ENCODE measurements around the gene RBM24. TPM values are rescaled to one million over a fixed set of nuclear protein-coding genes. Genes with fewer than 3 reads are reported as not detected.
A peak's percentile ranks its signal among the peaks of the same experiment; 100 is the strongest.

RBM24 gene
- total RNA-seq, 6 donors from 2014 or later, result 0.26 to 6.7 (median 1.0) TPM; not detected in 1

DNA sequence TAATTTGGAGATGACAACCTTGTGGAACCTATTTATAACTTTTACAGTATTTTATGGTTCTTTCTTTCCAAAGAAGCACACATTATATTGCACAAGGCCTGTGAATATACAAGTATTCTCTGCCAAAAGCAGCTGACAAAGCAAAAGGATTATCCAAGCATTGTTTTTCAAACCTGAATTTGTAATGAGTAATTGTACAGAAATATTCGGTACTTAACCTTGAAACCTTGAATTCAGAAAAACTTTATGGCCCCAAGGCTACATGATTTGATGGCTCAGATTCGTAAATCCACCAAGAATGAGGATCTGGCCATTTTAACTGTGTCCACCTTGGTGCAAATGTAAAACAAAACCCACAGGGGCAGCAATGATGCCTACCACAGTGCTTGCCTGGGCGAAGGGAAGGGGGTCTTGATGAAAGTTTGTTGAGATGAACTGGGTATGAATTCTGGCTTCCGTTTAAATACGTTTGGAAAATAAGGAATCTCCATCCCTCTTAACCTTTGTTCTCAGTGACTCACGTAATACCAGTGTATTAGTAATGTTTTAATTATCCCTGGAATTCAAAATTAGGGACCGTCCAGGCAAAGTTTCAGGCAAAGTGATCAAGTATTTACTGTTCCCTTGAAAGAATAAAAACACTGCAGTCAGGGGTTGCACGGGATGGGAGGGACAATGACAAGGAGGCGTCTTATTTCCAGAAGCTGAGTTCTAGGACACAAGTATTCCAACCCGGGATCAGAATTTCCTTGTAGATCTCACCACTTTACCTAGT is 2.7 kb upstream of the RBM24 start:
- peaks cover 0 to 21% (median 14%) of the 10 kb centered on the region in 4 donors for H3K27me3 ChIP-seq
- TF ChIP-seq POLR2A (IDR thresholded peaks at IDR 0.05) (no peak), EP300 (IDR thresholded peaks at IDR 0.05) (no peak), POLR2AphosphoS5 (IDR thresholded peaks at IDR 0.05) (no peak)
- TF ChIP-seq, protein P1, sequence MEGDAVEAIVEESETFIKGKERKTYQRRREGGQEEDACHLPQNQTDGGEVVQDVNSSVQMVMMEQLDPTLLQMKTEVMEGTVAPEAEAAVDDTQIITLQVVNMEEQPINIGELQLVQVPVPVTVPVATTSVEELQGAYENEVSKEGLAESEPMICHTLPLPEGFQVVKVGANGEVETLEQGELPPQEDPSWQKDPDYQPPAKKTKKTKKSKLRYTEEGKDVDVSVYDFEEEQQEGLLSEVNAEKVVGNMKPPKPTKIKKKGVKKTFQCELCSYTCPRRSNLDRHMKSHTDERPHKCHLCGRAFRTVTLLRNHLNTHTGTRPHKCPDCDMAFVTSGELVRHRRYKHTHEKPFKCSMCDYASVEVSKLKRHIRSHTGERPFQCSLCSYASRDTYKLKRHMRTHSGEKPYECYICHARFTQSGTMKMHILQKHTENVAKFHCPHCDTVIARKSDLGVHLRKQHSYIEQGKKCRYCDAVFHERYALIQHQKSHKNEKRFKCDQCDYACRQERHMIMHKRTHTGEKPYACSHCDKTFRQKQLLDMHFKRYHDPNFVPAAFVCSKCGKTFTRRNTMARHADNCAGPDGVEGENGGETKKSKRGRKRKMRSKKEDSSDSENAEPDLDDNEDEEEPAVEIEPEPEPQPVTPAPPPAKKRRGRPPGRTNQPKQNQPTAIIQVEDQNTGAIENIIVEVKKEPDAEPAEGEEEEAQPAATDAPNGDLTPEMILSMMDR (IDR thresholded peaks at IDR 0.05), result no peak
- no peak overlapping the region for H3K4me3 ChIP-seq
- 76 to 79% methylated on average over 10 of the region's 10 CpGs for whole genome bisulfite sequencing, 2 donors
- H3K4me1 ChIP-seq, result peaks cover 14 to 22% (median 16%) of the 10 kb centered on the region in 4 donors
- no peak overlapping the region for H3K27ac ChIP-seq
- DNase-seq (no peak), ATAC-seq (ENCODE audit: low FRiP score in 2 of 2) (no peak)
- no peaks in the 10 kb centered on the region for H3K9me3 ChIP-seq
- H3K36me3 ChIP-seq, result no peaks in the 10 kb centered on the region

DNA sequence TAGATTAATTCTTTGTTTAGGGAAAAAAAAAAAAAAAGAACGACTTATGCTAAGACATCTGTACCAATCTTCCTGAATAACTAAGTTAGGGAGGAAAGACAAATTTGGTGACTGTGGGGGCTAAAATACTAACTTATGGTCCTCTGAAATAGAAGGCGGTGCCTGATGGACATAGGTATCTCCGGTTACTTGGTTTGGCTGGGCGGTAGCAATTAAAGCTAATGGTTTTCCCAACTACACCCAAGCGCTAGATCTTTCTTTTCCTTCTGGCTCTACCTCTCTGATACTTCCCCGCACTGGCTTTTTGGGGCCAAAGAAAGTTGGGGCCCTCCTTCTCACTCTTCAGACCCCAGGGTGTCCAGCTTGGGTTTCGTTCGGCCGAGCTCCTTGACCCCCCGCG is 1.0 kb upstream of the RBM24 start:
- ATAC-seq (ENCODE audit: low FRiP score in 2 of 2) (no peak), DNase-seq (no peak)
- H3K4me1 ChIP-seq, result peaks cover 14 to 22% (median 16%) of the 10 kb centered on the region in 4 donors
- peak overlapping the region in 1 of 4 donors; percentile 32 for H3K27ac ChIP-seq
- no peaks in the 10 kb centered on the region for H3K36me3 ChIP-seq
- TF ChIP-seq POLR2AphosphoS5 (IDR thresholded peaks at IDR 0.05) (no peak), POLR2A (IDR thresholded peaks at IDR 0.05) (no peak), EP300 (IDR thresholded peaks at IDR 0.05) (no peak)
- TF ChIP-seq, protein P1 (IDR thresholded peaks at IDR 0.05), result no peak
- 48 to 59% methylated on average over 11 of the region's 11 CpGs for WGBS, 2 donors
- H3K4me3 ChIP-seq, result peak overlapping the region in 2 of 4 donors; percentile 61 to 65
- H3K9me3 ChIP-seq, result no peaks in the 10 kb centered on the region
- H3K27me3 ChIP-seq, result peaks cover 0 to 22% (median 14%) of the 10 kb centered on the region in 4 donors

DNA sequence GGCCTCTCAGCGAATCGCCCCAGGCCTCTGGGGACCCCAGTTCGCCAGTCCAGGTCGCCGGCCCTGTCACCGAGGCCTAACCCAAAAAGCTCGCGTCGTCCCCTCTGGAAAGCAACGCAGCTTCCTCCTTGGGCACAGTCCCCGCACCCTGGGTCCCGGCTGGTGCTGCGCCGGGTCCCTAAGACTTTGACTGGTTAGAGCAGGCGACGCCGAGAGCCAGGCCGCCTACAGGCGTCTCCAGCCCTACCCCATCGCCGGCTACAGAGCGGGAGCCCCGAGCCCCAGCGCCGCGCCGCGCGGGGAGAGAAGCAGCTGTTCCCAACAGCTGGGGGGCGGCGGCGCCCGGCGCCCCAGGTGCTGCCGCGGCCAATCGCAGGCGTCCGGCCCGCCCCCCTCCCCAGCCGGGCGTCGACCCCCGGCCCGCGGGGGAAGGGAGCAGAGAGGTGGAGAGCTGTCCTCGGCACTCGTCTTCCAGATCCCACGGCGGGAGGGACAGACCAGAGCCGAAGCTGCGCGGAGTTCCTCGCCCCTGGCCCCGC is 540 bp upstream of the RBM24 start:
- no peaks in the 10 kb centered on the region for H3K36me3 ChIP-seq
- peak; percentile 47 to 69 for ATAC-seq (ENCODE audit: low FRiP score in 2 of 2)
- peaks cover 0 to 22% (median 14%) of the 10 kb centered on the region in 4 donors for H3K27me3 ChIP-seq
- DNase-seq, result peak in 1 of 2 donors; percentile 87
- H3K9me3 ChIP-seq, result no peaks in the 10 kb centered on the region
- H3K27ac ChIP-seq, result peak overlapping the region in 2 of 4 donors; percentile 32 to 49
- TF ChIP-seq POLR2A (IDR thresholded peaks at IDR 0.05), result no peak
- TF ChIP-seq EP300 (IDR thresholded peaks at IDR 0.05), result no peak
- TF ChIP-seq POLR2AphosphoS5 (IDR thresholded peaks at IDR 0.05), result no peak
- 21 to 31% methylated on average over 7 to 29 of the region's 55 CpGs for WGBS, 2 donors
- peaks cover 14 to 22% (median 16%) of the 10 kb centered on the region in 4 donors for H3K4me1 ChIP-seq
- H3K4me3 ChIP-seq, result peak overlapping the region in 3 of 4 donors; percentile 46 to 65 (median 61)

DNA sequence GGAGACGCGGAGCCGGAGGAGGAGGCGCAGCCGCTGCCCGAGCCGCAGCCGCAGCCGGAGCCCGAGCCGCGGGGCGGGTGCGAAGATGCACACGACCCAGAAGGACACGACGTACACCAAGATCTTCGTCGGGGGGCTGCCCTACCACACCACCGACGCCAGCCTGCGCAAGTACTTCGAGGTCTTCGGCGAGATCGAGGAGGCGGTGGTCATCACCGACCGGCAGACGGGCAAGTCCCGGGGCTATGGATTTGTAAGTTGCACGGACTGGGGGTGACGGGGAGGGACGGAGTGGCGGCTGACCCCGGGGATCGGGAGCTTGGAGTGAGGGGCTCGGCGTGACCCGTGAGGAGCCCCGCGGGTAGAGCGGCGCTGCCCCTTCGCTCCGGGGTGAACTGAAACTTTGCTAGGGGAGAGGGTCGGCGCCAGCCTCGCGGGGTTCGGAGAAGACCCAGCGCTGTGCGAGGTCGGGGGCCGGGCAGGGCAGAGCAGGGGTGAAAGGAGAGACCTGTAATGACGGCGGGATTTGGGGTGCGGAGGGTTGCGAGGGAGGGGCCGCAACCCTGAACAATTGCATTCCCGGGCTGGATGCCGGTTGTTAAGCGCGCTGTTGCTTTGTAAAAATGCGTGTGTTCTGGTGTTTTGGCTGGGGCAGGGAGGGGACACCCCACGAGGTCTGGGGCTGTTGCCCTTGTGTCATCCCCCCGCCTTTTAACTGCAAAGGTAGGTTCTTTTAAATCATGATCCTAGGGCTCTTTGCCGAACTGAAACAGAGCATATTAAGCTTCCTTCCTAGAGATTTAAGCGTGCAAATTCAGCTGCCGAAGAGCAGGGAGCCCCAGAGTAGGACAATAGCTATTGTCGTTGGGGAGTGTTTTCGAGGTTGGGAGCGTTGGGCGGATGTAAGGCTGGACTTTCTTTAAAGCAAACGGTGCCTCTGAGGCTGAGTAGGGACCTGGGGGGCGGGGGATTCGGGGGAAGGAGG is 628 bp downstream of the RBM24 start:
- TF ChIP-seq POLR2AphosphoS5 (IDR thresholded peaks at IDR 0.05) (no peak), EP300 (IDR thresholded peaks at IDR 0.05) (no peak), POLR2A (IDR thresholded peaks at IDR 0.05) (no peak)
- TF ChIP-seq, protein P1 (IDR thresholded peaks at IDR 0.05), result no peak
- peaks cover 0 to 22% (median 14%) of the 10 kb centered on the region in 4 donors for H3K27me3 ChIP-seq
- peak overlapping the region; percentile 46 to 65 (median 61) for H3K4me3 ChIP-seq
- peak overlapping the region in 2 of 4 donors; percentile 25 to 39 for H3K27ac ChIP-seq
- ATAC-seq (ENCODE audit: low FRiP score in 2 of 2) (peak; percentile 37 to 46), DNase-seq (peak in 1 of 2 donors; percentile 81)
- H3K36me3 ChIP-seq, result no peaks in the 10 kb centered on the region
- WGBS, 2 donors, result 5% methylated on average over 47 to 64 of the region's 77 CpGs
- H3K9me3 ChIP-seq, result no peaks in the 10 kb centered on the region
- H3K4me1 ChIP-seq, result peaks cover 14 to 22% (median 16%) of the 10 kb centered on the region in 4 donors
